Neural cell (in vitro differentiated cells): Measurements from ENCODE around the gene AKAP9.

ENCODE experiments used
- EP300 ChIP-seq: fragments of 450-650 bp; conservative IDR thresholded peaks from 2 replicates; pipeline ENCODE4 v1.6.1; 2014; ENCODE audit warnings: antibody characterized with exemption, mild to moderate bottlenecking, moderate library complexity; ENCODE audit not compliant: poor library complexity, severe bottlenecking
- EZH2 ChIP-seq: fragments of 200-600, 300-800 bp; shearing (Covaris generic), sonication (generic); IDR thresholded peaks from 2 replicates; pipeline ENCODE4 v1.6.1; 2014; ENCODE audit warnings: antibody characterized with exemption, low read length, borderline replicate concordance, mild to moderate bottlenecking; ENCODE audit not compliant: insufficient read depth, poor library complexity, severe bottlenecking
- MXI1 ChIP-seq: fragments of 450-650 bp; conservative IDR thresholded peaks from 2 replicates; pipeline ENCODE4 v1.6.1; 2014; ENCODE audit warnings: antibody characterized with exemption, mild to moderate bottlenecking; ENCODE audit not compliant: poor library complexity, severe bottlenecking
- POLR2AphosphoS5 ChIP-seq: IDR thresholded peaks from 2 replicates; pipeline ENCODE4 v1.6.1; 2012
- RAD21 ChIP-seq: fragments of 450-650 bp; conservative IDR thresholded peaks from 2 replicates; pipeline ENCODE4 v1.6.1; 2014; ENCODE audit warnings: antibody characterized with exemption, mild to moderate bottlenecking, moderate library complexity
- SMC3 ChIP-seq: fragments of 450-650 bp; conservative IDR thresholded peaks from 2 replicates; pipeline ENCODE4 v1.6.1; 2014; ENCODE audit warnings: antibody characterized with exemption, mild to moderate bottlenecking, moderate library complexity; ENCODE audit not compliant: poor library complexity
- TAF1 ChIP-seq: IDR thresholded peaks from 2 replicates; pipeline ENCODE4 v1.6.1; 2012; ENCODE audit warnings: low read depth
- TF ChIP-seq, protein P1 (sequence below): fragments of 450-650 bp; IDR thresholded peaks from 2 replicates; pipeline ENCODE4 v1.5.1; 2014; ENCODE audit warnings: antibody characterized with exemption, mild to moderate bottlenecking, moderate library complexity; ENCODE audit not compliant: poor library complexity, severe bottlenecking
- TF ChIP-seq, protein P2 (sequence below): IDR thresholded peaks from 2 replicates; pipeline ENCODE4 v1.6.1; 2012; ENCODE audit warnings: borderline replicate concordance

DNA sequence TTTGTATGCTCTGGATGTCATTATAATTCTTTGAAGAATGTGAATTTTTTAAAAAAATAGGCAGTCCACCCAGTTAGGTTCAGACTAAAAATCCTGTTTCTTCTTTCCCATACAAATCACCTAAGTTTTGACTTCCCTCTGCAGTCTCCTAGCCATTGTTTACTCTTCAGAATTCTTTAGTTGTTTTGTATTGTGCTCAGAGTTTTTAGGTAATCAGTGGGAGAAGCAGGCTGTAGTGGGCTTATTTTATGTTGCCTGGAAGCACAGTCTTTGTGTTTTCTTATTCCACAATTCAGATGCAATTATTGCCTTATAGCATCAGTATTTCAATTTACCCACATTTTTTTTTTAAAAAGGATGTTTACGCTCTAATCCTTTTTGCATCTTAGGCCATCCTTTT lies 94.9 kb downstream of the AKAP9 start:
- TF ChIP-seq, protein P1, sequence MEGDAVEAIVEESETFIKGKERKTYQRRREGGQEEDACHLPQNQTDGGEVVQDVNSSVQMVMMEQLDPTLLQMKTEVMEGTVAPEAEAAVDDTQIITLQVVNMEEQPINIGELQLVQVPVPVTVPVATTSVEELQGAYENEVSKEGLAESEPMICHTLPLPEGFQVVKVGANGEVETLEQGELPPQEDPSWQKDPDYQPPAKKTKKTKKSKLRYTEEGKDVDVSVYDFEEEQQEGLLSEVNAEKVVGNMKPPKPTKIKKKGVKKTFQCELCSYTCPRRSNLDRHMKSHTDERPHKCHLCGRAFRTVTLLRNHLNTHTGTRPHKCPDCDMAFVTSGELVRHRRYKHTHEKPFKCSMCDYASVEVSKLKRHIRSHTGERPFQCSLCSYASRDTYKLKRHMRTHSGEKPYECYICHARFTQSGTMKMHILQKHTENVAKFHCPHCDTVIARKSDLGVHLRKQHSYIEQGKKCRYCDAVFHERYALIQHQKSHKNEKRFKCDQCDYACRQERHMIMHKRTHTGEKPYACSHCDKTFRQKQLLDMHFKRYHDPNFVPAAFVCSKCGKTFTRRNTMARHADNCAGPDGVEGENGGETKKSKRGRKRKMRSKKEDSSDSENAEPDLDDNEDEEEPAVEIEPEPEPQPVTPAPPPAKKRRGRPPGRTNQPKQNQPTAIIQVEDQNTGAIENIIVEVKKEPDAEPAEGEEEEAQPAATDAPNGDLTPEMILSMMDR: no peak
- TF ChIP-seq SMC3 (no peak), EP300 (no peak), EZH2 (no peak), RAD21 (no peak), MXI1 (no peak), TAF1 (no peak), POLR2AphosphoS5 (no peak)
- TF ChIP-seq, protein P2, sequence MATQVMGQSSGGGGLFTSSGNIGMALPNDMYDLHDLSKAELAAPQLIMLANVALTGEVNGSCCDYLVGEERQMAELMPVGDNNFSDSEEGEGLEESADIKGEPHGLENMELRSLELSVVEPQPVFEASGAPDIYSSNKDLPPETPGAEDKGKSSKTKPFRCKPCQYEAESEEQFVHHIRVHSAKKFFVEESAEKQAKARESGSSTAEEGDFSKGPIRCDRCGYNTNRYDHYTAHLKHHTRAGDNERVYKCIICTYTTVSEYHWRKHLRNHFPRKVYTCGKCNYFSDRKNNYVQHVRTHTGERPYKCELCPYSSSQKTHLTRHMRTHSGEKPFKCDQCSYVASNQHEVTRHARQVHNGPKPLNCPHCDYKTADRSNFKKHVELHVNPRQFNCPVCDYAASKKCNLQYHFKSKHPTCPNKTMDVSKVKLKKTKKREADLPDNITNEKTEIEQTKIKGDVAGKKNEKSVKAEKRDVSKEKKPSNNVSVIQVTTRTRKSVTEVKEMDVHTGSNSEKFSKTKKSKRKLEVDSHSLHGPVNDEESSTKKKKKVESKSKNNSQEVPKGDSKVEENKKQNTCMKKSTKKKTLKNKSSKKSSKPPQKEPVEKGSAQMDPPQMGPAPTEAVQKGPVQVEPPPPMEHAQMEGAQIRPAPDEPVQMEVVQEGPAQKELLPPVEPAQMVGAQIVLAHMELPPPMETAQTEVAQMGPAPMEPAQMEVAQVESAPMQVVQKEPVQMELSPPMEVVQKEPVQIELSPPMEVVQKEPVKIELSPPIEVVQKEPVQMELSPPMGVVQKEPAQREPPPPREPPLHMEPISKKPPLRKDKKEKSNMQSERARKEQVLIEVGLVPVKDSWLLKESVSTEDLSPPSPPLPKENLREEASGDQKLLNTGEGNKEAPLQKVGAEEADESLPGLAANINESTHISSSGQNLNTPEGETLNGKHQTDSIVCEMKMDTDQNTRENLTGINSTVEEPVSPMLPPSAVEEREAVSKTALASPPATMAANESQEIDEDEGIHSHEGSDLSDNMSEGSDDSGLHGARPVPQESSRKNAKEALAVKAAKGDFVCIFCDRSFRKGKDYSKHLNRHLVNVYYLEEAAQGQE: no peak
